HL-60 (cell line): ENCODE measurements around the gene TBL3.
A peak's percentile ranks its signal among the peaks of the same experiment; 100 is the strongest.
"Not testable (repeated sequence)": the region's sequence is repeated elsewhere in the genome, so short reads cannot be mapped to it uniquely, and the experiment has no call there.

ENCODE experiments used
- DNase-seq, 2 experiments: peaks; one replicate each; pipeline ENCODE4 v3.0.0-alpha.2; 2010 to 2020; ENCODE audit warnings: low read depth in 1 of 2, low spot score in 1 of 2
- H3K27ac ChIP-seq: fragments of 250-450 bp; sonication (Bioruptor Pico); replicated peaks from 2 replicates; pipeline ENCODE4 v1.5.1; 2020; ENCODE audit warnings: mild to moderate bottlenecking, moderate library complexity
- H3K27me3 ChIP-seq: fragments of 250-450 bp; sonication (Bioruptor Pico); 2 replicates; pipeline ENCODE4 v1.5.1; 2021; ENCODE audit warnings: mild to moderate bottlenecking, moderate library complexity; ENCODE audit not compliant: insufficient read depth, poor library complexity, severe bottlenecking
- H3K4me3 ChIP-seq: replicated peaks from 2 replicates; pipeline ENCODE4 v1.5.1; 2011; ENCODE audit warnings: mild to moderate bottlenecking, control low read depth, low read length; ENCODE audit not compliant: insufficient read depth
- CTCF ChIP-seq: IDR thresholded peaks from one replicate; pipeline ENCODE4 v1.5.1; 2011; ENCODE audit warnings: low read length, control low read depth, inconsistent platforms; ENCODE audit not compliant: insufficient read depth
- GABPA ChIP-seq: IDR thresholded peaks from 2 replicates; pipeline ENCODE4 v1.6.1; 2012; ENCODE audit warnings: low read depth
- POLR2AphosphoS5 ChIP-seq: IDR thresholded peaks from 2 replicates; pipeline ENCODE4 v1.6.1; 2012; ENCODE audit warnings: low read depth
- SPI1 ChIP-seq: IDR thresholded peaks from 2 replicates; pipeline ENCODE4 v1.6.1; 2012; ENCODE audit warnings: low read depth, mild to moderate bottlenecking, borderline replicate concordance
- TF ChIP-seq, protein P1 (sequence below): IDR thresholded peaks from 2 replicates; pipeline ENCODE4 v1.6.1; 2012; ENCODE audit warnings: low read depth; ENCODE audit not compliant: insufficient replicate concordance

Gene TBL3

GRCh38 chr16:2008009-2008526 is 36.2 kb downstream of the TBL3 start:
- H3K27me3 ChIP-seq, result no peaks in the 10 kb centered on the region
- TF ChIP-seq POLR2AphosphoS5, result peak; percentile 72
- no peak for TF ChIP-seq GABPA
- H3K27ac ChIP-seq, result peak overlapping the region; percentile 64
- peak; percentile 82 to 98 for DNase-seq
- peak overlapping the region; percentile 63 for H3K4me3 ChIP-seq

DNA sequence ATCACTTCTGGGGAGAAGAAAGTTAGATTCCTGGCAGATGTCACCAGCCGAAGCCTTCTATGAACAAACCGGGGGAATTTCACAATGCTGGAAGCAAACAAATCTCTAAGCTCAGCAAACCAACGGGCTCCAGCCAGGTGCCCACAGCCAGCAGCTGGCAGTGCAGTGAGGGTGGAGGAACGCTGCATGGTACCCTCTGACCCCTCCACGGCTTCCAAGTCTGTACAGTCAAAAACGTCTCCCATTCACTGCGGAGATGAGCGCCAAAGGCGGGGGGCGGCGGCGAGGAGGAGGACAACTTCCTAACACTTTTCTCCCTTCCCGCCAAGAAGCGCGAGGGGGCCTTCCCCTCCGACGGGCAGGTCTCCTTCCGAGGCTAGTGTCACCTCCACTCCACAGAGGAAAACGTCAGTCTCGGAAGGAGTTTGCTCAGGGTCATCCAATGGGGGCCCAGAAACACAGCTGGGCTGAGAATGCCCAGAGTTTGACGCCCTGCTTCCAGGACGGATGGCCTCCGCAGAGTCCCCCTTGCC is 36.8 kb downstream of the TBL3 start:
- H3K27me3 ChIP-seq, result no peaks in the 10 kb centered on the region
- peak overlapping the region; percentile 63 for H3K4me3 ChIP-seq
- TF ChIP-seq SPI1 (no peak), POLR2AphosphoS5 (no peak), CTCF (no peak), GABPA (0 out of 2 replicates have a peak, but pooled peaks have one; percentile 5)
- TF ChIP-seq, protein P1, sequence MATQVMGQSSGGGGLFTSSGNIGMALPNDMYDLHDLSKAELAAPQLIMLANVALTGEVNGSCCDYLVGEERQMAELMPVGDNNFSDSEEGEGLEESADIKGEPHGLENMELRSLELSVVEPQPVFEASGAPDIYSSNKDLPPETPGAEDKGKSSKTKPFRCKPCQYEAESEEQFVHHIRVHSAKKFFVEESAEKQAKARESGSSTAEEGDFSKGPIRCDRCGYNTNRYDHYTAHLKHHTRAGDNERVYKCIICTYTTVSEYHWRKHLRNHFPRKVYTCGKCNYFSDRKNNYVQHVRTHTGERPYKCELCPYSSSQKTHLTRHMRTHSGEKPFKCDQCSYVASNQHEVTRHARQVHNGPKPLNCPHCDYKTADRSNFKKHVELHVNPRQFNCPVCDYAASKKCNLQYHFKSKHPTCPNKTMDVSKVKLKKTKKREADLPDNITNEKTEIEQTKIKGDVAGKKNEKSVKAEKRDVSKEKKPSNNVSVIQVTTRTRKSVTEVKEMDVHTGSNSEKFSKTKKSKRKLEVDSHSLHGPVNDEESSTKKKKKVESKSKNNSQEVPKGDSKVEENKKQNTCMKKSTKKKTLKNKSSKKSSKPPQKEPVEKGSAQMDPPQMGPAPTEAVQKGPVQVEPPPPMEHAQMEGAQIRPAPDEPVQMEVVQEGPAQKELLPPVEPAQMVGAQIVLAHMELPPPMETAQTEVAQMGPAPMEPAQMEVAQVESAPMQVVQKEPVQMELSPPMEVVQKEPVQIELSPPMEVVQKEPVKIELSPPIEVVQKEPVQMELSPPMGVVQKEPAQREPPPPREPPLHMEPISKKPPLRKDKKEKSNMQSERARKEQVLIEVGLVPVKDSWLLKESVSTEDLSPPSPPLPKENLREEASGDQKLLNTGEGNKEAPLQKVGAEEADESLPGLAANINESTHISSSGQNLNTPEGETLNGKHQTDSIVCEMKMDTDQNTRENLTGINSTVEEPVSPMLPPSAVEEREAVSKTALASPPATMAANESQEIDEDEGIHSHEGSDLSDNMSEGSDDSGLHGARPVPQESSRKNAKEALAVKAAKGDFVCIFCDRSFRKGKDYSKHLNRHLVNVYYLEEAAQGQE, result peak; percentile 23
- H3K27ac ChIP-seq, result peak overlapping the region; percentile 64
- DNase-seq, result peak in 1 of 2 experiments; percentile 65

- peak overlapping the region; percentile 63 for H3K4me3 ChIP-seq
- H3K27ac ChIP-seq, result peak overlapping the region; percentile 64
- H3K27me3 ChIP-seq, result no peaks in the 10 kb centered on the region
- DNase-seq, result no peak
- no peak for TF ChIP-seq POLR2AphosphoS5
- TF ChIP-seq, protein P1, result no peak
These were observed 37.4 kb downstream of the TBL3 start for GRCh38 chr16:2009164-2009711.

- DNase-seq, result peak; percentile 69 to 88
- H3K27ac ChIP-seq, result peak within 1 kb of the TSS; percentile 87
These were observed 38.1 kb downstream of the TBL3 start, which contains the start of gene ZNF598 for GRCh38 chr16:2009791-2010510. ZNF598 (minus strand) TSS chr16:2009821.

DNA sequence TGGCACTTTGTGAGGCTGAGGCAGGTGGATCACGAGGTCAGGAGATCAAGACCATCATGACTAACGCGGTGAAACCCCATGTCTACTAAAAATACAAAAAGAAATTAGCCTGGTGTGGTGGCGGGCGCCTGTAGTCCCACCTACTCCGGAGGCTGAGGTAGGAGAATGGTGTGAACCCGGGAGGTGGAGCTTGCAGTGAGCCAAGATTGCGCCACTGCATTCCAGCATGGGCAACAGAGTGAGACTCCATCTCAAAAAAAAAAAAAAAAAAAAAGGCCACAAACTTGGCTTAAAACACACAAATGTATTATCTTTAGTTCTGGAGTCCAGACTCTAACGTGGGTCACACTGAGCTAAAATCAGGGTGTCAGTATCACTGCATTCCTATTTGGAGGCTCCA is 39.9 kb downstream of the TBL3 start:
- not testable (repeated sequence) for H3K27ac ChIP-seq, DNase-seq, H3K4me3 ChIP-seq, H3K27me3 ChIP-seq

More at GRCh38 chr16:2009791-2010510, 38.1 kb downstream of the TBL3 start, which contains the start of gene ZNF598:
- Histone ChIP-seq H3K27me3 (no peaks in the 10 kb centered on the region), H3K4me3 (peak within 1 kb of the TSS; percentile 63)
- TF ChIP-seq POLR2AphosphoS5, result peak; percentile 90
- TF ChIP-seq CTCF, result no peak
- TF ChIP-seq GABPA, result peak; percentile 82
- peak; percentile 70; the same call in 1 of the 2 replicates for TF ChIP-seq SPI1
